Measurements from ENCODE around the gene SCTR.
A peak's percentile ranks its signal among the peaks of the same experiment; 100 is the strongest.

The SCTR gene

DNA sequence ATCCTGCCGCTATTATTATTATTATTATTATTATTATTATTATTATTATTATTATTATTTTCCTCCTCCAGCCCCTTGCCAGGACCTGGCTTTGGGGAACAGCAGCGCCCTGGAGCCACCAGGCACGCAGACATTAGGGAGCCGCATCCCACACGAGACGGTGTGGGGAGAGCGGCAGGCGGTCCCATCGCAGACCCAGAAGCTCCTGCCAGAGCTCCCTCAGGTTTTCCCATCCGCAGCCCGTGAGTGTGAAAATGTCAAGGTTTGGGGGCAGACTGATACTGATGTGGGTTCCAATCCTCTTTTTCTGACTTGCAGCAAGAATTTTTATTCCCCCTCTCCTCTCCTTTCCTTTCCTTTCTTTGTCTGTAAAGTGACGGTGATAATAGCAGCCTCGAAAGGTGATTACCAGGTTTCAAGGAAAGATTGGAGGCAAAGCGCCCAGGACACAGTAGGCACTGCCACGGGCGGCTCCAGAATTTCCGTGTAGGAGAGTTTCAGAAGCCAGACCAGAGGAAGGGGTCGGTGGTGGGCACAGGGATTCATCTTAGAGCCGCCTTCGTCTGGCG lies 816 bp downstream of the SCTR start:
- no peak for DNase-seq (ENCODE audit: low read depth in 2 of 3, low spot score in 1 of 3)

DNA sequence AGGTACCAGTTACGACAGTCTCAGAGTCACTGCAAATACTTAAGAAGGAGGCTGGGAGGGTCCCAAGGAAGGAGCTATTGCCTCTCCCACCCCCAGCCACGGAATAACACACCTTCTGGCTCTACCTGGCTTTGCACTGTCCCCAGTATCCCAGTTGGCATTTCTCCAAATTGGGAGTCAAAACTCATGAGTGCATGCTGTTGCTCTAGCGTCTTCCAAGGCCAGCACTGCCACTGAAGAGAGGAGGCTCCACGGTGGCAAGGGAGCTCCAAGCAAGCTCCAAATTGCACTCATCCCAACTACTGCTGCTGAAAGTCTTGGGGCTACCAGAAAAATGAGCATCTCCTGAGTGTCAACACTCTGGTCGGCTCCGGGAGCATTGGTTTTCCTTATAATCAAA lies 1.6 kb downstream of the SCTR start:
- no peak for DNase-seq (ENCODE audit: low read depth in 2 of 3, low spot score in 1 of 3)

GRCh38 chr2:119521433-119522050 lies 2.7 kb downstream of the SCTR start:
- DNase-seq (ENCODE audit: low read depth in 2 of 3, low spot score in 1 of 3), result no peak

GRCh38 chr2:119520696-119521432 lies 3.4 kb downstream of the SCTR start:
- DNase-seq (ENCODE audit: low read depth in 2 of 3, low spot score in 1 of 3), result no peak

DNA sequence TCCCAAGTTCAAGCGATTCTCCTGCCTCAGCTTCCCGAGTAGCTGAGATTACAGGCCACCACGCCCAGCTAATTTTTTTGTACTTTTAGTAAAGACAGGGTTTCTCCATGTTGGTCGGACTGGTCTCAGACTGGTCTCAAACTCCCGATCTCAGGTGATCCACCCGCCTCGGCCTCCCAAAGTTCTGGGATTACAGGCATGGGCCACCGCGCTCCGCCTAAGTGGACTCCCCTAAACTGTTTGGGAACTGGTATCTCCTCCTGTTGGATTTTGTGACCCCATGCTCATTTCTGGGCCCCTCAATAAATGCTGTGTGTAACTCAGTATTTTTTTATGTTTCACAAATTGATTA lies 5.2 kb downstream of the SCTR start:
- no peak for DNase-seq (ENCODE audit: low read depth in 2 of 3, low spot score in 1 of 3)

DNA sequence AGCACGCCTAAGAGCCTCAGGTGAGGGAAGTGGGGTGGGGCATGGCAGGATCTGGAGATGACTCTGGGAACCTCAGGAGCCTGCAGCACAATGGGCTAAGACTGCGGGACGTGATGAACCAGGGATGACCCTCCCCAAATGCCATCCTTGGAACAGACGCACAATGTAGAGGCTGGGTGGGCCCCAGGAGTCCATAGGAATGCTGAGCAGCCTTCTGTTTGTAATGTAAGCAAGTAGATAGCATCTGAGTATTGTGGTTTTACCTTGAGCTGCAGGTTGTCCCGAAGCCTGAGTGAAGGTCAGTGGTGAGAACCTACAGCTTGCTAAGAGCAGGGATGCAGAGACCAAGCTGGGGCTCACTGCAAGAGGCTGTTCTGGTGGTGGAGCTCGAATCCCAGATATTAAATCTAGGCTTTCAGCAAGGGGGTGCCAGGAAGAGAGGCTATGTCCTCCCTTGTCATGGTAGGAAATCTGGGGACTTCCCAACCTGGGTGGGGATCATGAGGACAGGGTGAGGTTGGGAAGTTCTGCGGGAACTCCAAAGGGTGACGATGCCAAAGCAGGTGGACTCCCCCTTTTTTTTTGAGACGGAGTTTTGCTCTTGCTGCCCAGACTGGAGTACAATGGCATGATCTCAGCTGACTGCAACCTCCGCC lies 5.8 kb downstream of the SCTR start:
- DNase-seq (ENCODE audit: low read depth in 2 of 3, low spot score in 1 of 3), result no peak

DNA sequence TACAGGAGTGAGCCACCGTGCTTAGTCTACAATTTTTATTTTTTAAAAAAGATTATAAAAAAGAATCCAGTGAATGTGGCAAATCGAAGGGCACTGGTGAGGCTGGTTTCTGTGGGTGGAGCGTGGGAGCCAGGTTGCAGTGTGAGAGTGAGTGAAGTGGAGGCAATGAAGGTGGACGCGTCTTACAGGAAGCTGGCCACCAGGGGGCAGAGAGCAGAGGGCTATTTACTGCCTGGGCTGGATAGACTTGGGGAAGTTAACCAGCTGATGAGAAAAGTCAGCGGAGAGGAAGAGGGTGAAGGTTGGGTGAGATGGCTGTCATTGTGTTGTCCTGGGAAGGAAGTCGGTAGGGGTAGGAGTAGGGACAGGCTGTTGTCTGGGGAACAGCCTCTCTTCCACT lies 6.8 kb downstream of the SCTR start:
- peak; percentile 13 to 44 (median 32) for DNase-seq (ENCODE audit: low read depth in 2 of 3, low spot score in 1 of 3)

- DNase-seq (ENCODE audit: low read depth in 2 of 3, low spot score in 1 of 3), result no peak
Observed at GRCh38 chr2:119516121-119516520, 8.2 kb downstream of the SCTR start.

- DNase-seq (ENCODE audit: low read depth in 2 of 3, low spot score in 1 of 3), result no peak
Observed at GRCh38 chr2:119513832-119514231, 10.5 kb downstream of the SCTR start.

GRCh38 chr2:119512946-119513345 lies 11.3 kb downstream of the SCTR start:
- DNase-seq (ENCODE audit: low read depth in 2 of 3, low spot score in 1 of 3), result no peak

DNA sequence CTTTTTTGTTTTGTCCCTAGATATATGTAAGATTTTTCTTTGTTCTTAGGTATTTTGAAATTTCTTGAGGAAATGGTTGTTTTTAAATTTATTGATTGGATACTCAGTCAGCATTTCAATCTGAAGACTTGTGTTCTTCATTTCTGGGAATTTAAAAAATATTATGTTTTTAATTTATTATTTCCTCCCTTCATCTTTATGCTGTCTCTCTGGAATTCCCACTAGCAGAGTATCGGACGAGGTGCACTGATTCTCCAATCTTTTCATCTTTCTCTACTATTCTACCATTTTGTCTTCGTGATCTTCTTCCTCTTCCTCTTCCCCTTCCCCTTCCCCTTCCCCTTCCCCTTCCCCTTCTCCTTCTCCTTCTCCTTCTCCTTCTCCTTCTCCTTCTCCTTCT lies 12.3 kb downstream of the SCTR start:
- DNase-seq (ENCODE audit: low read depth in 2 of 3, low spot score in 1 of 3), result no peak

DNA sequence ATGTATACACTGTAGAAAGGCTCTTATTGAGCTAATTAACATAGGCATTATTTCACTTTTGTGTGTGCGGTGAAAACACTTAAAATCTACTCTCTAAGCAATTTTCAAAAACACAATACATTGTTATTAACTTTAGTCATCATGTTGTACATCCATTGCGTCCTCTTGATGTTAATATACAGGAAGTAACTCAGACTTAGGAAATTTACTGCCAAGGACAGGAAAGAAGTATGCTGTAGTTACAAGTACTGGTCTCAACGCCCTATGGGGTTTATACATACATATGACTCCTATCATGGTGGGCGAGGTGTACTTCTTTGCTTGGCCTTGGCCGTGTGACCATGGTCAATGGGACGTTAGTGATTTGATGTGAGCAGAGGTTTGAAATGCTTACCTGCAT lies 15.5 kb downstream of the SCTR start:
- no peak for DNase-seq (ENCODE audit: low read depth in 2 of 3, low spot score in 1 of 3)

- no peak for DNase-seq (ENCODE audit: low read depth in 2 of 3, low spot score in 1 of 3)
Observed at GRCh38 chr2:119496682-119497081, 27.6 kb downstream of the SCTR start.

DNA sequence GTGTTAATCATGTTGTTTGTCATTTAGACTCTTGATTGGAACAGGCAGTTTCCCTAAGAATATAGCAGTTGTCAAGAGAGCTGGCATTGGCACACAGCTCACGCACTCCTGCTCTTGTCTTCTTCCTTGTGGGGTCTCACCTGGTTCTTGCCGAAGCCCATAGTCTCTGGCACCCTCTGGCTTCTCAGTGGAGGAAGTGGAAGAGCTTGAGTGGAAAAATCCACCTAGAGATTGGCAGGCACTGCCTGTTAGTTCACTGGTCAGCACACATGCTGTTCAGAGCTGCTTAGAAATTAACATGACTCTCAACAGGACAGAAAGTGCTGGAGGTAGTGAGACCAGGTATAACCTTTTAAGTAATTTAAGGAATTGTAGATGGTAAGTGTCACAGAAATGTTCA lies 28.3 kb downstream of the SCTR start:
- DNase-seq (ENCODE audit: low read depth in 2 of 3, low spot score in 1 of 3), result no peak

DNA sequence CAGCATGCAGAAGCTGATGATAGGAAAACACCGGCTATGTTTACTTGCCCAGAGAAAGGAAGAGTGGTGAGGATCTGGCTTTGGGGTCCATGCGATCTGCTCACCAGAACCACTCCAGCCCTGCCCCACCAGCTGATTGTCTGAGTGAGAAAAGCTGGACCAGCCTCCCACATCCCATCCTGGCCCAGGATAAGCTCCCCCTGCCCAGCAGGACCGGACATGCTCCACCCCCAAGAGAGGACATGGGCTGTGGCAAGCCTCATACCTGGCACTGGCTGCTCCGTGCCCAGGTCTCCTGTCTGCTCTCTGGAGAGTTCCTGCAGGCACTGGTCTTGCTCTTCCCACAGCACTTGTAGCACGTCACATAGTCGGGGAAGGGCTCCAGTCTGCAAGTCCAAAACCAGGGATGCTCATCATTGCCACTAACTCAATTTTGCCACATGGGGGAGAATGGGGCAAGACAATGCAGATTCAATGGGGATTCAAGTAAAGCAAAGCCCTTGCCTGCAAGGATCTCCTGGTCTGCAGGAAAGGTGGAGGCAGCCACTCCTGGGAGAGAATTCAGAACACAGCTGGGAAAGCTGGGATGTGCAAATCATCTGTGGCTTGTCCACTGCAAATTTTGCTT lies 30.0 kb downstream of the SCTR start:
- DNase-seq (ENCODE audit: low read depth in 2 of 3, low spot score in 1 of 3), result no peak

DNA sequence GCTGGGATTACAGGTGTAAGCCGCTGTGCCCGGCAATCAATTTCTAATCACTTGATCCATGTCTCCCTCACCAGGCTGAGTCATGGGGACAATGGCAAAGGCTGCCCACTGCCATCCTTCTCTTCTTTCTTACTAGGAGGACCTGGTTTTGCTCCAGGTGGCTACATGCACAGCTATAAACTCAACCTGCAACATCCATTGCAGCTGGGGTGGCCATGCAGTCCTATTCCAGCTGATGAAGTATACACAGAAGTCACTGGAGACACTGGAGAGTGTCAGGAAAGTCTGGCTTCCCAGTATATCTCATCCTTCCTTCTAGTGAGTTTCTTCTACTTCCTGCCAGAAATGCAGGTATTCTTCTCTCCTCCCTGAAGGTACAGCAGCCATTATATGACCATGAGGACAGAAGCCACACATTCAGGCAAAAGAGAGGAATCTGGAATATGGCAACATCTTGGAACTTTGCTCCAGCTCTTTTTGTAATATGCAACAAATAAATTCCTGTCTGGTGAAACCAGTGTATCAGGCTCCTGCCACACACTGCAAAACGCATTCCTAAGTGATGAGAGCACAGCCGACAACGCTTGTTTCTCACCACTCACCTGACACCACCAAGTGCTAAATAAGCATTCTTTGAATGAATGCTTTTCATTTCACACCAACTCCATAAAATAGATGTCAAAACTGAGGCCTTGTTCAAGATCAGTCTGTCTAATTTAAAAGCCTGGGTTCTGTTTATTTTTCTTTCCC lies 32.3 kb downstream of the SCTR start:
- DNase-seq (ENCODE audit: low read depth in 2 of 3, low spot score in 1 of 3), result no peak

GRCh38 chr2:119490653-119491195 lies 33.6 kb downstream of the SCTR start:
- DNase-seq (ENCODE audit: low read depth in 2 of 3, low spot score in 1 of 3), result no peak

GRCh38 chr2:119490106-119490505 lies 34.2 kb downstream of the SCTR start:
- DNase-seq (ENCODE audit: low read depth in 2 of 3, low spot score in 1 of 3), result no peak

GRCh38 chr2:119489232-119489952 lies 34.9 kb downstream of the SCTR start:
- no peak for DNase-seq (ENCODE audit: low read depth in 2 of 3, low spot score in 1 of 3)

Measured in stimulated activated CD4-positive, alpha-beta T cell treated with anti-CD3 and anti-CD28 coated beads, Interleukin-12 subunit alpha, Interleukin-12 subunit beta, amount 100 ng/mL, for 48 hours (primary cell).